CD4-positive, alpha-beta T cell treated with Interleukin-10 for 1 hour (primary cell): ENCODE measurements around the gene ATPAF1.

ENCODE experiments used
- DNase-seq: peaks from one replicate; pipeline ENCODE4 v3.0.0-alpha.2; 2020

Gene ATPAF1

GRCh38 chr1:46582972-46583371 is 85.2 kb downstream of the ATPAF1 start:
- DNase-seq = no peak
